GM19023 (cell line): ENCODE measurements around the gene CBX8.
"Not testable (repeated sequence)": the region's sequence is repeated elsewhere in the genome, so short reads cannot be mapped to it uniquely, and the experiment has no call there.

Source experiments
- ATAC-seq: cut with Tn5 transposase; IDR thresholded peaks from one replicate; pipeline ENCODE4 v1.9.1; 2021; ENCODE audit warnings: mild to moderate bottlenecking, moderate library complexity; ENCODE audit not compliant: unreplicated experiment

The CBX8 gene

DNA sequence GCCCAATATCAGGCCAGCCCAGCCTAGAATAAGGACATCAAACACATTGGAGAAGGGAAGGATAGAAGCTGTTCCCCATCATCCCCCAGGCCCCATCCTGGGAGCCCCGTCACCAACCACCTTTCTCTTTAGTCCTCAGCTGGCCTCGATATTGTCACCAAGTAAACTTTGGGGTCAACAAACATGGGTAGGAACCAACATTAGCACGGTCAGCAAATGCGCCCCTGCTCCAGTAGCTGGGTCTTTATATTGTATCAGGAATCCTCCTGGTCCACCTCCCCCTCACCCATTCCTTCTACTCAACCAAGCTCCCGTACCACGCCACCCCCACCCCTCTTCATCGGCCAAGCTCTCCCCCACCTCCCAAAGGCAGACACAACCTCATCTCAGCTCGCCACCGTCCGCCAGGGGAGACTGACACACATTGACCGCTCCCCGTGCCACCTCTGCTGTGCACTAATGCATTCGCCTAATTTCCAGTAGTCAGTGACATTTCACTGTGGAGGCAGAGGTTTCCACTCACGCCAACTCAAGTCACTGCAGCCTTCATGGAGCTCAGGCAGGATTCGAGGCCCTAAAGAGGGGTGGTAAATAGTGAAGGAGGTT, 39.6 kb downstream of the CBX8 start:
- no peak for ATAC-seq

- ATAC-seq = no peak
Measured at GRCh38 chr17:79755591-79755990, 41.3 kb downstream of the CBX8 start.

DNA sequence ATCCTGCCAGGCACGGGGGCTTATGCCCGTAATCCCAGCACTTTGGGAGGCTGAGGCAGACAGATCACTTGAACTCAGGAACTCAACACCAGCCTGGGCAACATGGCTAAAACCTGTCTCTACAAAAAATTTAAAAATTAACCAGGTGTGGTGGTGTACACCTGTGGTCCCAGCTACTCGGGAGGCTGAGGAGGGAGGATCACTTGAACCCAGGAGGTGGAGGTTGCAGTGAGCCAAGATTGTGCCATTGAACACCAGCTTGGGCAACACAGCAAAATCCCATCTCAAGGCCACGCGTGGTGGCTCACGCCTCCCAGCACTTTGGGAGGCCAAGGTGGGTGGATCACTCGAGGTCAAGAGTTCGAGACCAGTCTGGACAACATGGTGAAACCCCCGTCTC, 42.0 kb downstream of the CBX8 start:
- not testable (repeated sequence) for ATAC-seq

DNA sequence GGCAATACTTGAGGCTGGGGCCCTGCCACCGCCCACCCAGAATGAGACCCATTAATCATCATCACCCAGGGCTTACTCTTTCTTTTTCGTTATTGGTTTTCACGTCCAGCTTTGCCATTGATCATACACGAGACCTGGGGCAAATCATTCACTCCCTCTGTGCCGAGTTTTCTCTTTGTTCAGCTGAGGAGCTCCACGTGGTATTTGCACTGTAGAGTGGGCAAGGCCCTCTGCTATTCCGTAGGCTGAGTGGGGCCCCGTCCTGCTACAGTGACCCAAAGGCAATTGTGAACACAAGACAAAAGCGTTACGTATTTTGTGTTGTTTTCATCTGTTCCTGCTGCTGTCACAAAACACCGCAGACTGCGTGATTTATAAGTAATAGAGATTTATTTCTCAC, 42.5 kb downstream of the CBX8 start:
- ATAC-seq = no peak

GRCh38 chr17:79752175-79752574, 44.7 kb downstream of the CBX8 start:
- ATAC-seq = no peak

DNA sequence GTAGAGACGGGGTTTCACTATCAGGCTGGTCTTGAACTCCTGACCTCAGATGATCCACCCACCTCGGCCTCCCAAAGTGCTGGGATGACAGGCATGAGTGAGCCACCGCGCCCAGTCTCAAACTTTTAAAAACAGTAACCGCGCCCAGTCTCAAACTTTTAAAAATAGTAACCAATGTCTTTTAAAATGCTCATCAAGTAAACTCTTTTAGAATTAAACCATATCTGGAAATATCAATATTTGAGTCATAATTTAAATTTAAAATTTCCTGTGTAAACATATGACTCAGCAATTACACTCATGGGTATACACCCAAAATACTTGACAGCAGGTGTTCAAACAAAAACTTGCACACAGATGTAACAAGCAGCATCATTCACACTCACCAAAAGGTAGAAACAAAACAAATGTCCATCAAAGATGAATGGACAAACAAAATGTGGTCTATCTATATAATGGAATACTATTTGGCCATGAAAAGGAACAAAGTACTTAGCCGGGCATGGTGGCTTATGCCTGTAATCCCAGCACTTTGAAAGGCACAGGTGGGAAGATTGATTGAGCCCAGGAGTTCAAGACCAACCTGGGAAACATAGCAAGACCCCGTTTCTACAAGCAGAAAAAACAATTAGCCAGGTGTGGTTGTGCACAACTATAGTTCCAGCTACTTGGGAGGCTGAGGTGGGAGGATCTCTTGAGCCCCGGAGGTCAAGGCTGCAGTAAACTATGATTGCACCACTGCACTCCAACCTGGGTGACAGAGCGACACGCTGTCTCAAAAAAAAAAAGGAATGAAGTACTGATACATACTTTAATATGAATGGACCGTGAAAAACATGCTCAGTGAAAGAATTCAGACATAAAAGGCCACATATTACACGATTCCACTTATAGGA, 46.0 kb downstream of the CBX8 start:
- no peak for ATAC-seq

DNA sequence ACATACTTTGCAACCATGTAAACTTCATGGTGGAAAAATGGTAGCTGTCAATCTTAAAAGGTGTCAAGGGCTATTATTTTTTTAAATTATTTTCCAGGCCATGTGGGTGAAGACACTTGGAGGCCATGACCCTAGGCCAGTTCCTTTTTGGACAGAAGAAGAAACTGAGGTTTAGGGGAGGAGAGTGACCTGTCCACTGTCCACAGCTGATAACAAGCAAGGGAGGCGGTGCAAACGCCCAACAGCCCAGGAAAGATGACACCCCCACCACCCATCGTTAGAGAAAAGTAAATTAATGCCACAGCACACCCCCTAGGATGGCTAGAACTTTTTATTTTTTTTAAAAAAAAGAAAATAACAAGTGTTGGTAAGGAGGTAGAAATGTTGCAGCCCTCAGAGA, 46.9 kb downstream of the CBX8 start:
- ATAC-seq = no peak

DNA sequence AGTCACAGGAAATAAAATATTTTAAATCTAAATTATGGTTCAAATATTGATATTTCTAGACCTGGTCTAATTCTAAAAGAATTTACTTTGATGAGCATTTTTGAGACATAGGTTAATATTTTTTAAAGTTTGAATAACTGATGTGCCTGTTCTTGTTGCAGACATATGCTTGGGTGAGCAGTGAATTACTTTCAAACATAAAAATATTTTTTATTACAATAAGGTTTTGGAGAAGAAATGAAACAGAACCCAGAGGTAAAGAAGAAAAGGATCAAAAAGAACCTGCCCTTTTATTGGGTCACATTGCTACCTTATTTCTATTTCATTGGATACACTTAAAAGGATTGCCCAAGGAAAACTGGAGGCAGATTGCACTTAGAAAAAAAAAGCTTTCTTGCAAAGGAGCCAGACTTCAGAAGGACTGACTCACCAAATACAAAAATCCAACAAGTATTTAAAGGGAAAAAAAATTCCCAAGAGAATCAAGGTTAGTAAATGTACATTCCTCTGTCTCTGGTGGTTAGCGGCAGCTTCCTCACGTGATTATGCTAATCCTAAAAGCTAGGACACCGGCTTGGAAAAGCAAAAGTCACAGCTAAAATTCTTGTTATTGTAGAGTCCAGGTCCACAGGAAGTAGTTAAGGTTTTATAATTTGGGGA, 47.6 kb downstream of the CBX8 start:
- ATAC-seq = no peak

DNA sequence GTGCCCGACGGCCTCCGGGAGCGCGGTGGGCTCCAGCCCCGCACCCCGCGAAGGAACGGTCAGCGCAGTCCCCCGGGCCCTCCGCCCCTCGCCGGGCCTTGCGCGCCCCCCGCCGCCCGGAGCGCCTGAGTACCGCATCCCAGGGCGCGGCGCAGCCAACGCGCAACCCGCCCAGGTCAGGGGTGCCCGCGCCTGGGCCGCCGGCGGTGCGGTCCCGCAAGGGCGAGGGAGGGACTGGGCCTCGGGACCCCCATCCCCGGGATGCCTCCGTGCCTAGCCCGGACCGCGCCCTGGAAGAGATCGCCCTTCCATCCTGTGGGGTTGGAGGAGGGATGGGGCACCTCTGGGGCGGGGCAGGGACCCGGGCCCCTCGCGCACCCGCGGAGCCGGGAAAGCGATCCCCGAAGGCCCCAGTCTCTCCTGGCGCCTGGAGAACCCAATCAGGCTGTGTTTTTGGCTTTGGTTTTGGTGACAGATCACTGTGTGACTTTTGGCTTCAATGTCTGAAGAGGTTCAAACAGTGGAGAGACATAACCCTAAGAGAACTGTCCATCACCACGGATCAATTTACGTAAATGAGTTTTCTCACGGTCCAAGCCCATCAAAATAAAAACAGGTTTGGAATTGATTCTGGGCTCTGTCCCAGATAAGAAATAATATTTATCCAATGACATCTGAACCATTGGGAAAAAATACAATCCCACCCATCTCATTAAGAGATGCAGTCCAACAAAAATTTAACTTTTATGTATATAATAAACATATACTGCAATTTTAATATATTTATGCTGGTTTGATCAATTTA, 48.4 kb downstream of the CBX8 start:
- no peak for ATAC-seq

DNA sequence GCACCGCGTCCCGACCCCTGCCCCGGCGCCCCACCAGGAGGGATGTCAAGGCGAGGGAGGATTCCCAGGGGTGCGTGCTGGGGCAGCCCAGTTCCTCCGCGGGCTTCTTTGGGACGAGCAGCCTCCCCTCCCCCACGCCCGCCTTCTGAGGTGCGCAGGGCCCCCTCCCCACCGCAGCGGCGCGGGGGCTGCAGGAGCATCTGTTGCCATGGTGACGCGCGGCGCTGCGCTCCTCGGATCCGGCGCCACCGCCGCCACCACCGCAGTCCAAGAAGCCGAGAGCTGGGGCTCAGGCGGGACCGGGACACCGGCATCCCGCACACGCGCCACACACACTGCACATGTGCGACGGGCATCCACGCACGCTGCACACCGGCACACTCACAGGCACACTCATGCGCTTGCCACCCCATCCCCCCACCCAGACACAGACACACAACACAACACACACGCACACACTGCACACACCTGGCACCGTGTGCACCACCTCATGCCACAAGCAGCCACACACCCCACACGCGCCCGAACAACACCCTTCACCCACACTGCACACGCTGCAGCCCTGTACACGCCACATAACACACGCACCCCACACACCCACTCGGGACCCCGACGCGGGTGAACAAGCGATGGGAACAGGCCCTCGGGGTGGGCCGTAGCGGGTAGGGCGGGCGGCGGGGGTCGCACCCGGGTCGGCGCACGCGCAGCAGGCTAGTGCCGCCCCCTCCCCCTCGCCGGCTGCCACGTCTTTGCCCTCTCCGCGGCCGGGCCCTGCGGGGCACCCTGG, 49.2 kb downstream of the CBX8 start:
- ATAC-seq = no peak

DNA sequence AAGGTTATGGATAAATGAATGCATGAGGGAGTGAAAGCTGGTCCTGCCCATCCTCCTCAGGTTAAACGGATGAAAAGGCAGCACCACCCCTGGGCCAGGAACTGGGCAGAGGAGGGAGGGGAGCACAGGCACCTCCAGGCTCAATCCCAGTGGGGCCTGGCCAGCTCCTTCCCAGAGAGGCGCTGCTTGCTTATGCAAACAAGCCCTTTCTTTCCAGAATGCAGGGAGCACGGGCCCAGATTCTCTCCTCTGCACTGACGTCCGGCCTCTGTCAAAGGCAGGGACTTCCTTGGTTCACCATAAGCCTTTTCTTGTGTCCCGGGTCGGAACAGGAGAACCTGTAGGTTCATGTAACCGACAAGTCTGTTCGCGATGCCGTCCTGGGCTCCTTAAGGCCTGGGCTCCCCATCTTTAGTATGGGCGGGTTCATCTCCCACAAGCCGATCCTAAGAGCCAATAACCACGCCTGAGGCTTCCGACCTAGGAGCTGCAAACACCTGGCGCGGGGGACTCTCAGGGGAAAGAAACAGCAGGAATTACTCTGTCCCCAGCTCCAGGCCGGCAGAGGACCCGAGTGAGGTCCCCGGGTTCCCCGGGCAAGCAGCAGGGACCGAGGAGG, 49.9 kb downstream of the CBX8 start:
- ATAC-seq = no peak

DNA sequence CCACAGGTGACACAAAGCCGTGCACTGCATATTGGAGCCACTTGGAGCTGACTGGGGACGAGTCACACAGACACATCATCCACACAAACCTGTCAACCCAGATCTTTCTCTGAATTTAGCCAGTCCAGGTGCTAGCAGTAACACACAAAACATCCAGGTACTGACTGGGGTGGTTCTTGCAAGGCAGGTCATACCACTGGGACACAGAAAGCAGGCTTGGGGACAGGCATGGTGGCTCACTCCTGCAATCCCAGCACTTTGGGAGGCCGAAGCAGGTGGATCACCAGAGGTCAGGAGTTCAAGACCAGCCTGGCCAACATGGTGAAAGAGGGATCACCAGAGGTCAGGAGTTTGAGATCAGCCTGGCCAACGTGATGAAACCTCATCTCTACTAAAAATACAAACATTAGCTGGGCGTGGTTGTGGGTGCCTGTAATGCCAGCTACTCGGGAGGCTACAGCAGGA, 51.2 kb downstream of the CBX8 start:
- no peak for ATAC-seq

DNA sequence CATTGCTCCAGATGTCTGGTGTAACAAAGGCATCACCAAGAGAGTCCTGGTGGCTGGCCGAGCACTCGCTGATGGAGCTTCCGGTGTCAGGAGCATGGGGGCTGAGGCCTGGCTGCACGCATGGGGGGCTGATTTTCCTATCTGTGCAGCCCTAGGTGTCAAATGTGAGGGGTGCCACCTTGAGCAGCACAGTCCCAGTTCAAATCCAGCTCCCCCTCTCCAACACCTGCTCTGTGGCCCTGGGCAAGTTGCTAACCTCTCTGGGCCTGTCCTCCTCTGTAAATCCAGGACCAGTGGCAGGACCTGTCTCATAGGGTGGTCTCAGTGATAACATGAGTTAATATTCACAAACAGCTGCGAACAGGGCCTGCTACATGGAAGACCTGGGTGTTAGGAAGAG, 53.3 kb downstream of the CBX8 start:
- ATAC-seq = no peak

- no peak for ATAC-seq
Measured at GRCh38 chr17:79742951-79743476, 53.9 kb downstream of the CBX8 start.

DNA sequence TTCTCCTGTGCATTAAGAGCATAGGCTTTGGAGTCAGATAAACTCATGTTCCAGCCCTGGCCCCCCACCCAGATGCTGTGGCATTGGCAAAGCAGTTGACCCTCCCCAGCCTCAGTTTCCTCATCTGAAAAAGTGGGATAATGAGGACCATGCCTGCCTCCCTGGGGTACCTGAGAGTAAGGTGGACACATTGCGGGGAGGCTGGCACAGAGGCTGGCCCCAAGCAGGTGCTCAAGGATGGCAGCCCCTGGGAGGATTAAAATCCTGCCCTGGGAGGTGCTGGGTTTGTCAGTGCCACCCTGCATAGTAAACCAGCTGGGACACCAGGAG, 54.3 kb downstream of the CBX8 start:
- no peak for ATAC-seq
